ENCODE results near the gene INO80B.
"Not testable (repeated sequence)": the region's sequence is repeated elsewhere in the genome, so short reads cannot be mapped to it uniquely, and the experiment has no call there.

INO80B gene

GRCh38 chr2:74447230-74447999 is 7.5 kb upstream of the INO80B start:
- in situ Hi-C loops (cut with MboI; ENCODE audit: low sequenced_read_pairs) = no loop called here

- in situ Hi-C loops (cut with MboI; ENCODE audit: low sequenced_read_pairs) = no loop called here
Measured at GRCh38 chr2:74448771-74449170, 6.1 kb upstream of the INO80B start.

GRCh38 chr2:74450570-74451190 is 4.2 kb upstream of the INO80B start:
- in situ Hi-C loops (cut with MboI; ENCODE audit: low sequenced_read_pairs) = no loop called here

GRCh38 chr2:74457129-74457548 is 2.3 kb downstream of the INO80B start:
- in situ Hi-C loops (cut with MboI; ENCODE audit: low sequenced_read_pairs) = no loop called here

GRCh38 chr2:74457549-74458131 is 2.8 kb downstream of the INO80B start:
- in situ Hi-C loops (cut with MboI; ENCODE audit: low sequenced_read_pairs) = no loop called here

GRCh38 chr2:74458132-74458937 is 3.4 kb downstream of the INO80B start, which contains the start of gene WBP1:
WBP1 (plus strand) TSS chr2:74458438; CDS start chr2:74458603, 165 bp downstream.
- in situ Hi-C loops (cut with MboI; ENCODE audit: low sequenced_read_pairs) = no loop called here

- in situ Hi-C loops (cut with MboI; ENCODE audit: low sequenced_read_pairs) = no loop called here
Measured at GRCh38 chr2:74458938-74459363, 4.1 kb downstream of the INO80B start.

- in situ Hi-C loops (cut with MboI; ENCODE audit: low sequenced_read_pairs) = not testable (repeated sequence)
Measured at GRCh38 chr2:74459503-74460118, 4.7 kb downstream of the INO80B start.

- in situ Hi-C loops (cut with MboI; ENCODE audit: low sequenced_read_pairs) = not testable (repeated sequence)
Measured at GRCh38 chr2:74460187-74460586, 5.3 kb downstream of the INO80B start.

GRCh38 chr2:74461187-74462053 is 6.5 kb downstream of the INO80B start:
- in situ Hi-C loops (cut with MboI; ENCODE audit: low sequenced_read_pairs) = no loop called here

- in situ Hi-C loops (cut with MboI; ENCODE audit: low sequenced_read_pairs) = no loop called here
Measured at GRCh38 chr2:74462054-74462785, 7.3 kb downstream of the INO80B start.

GRCh38 chr2:74462786-74463105 is 7.9 kb downstream of the INO80B start:
- in situ Hi-C loops (cut with MboI; ENCODE audit: low sequenced_read_pairs) = no loop called here

GRCh38 chr2:74464406-74464805 is 9.5 kb downstream of the INO80B start:
- in situ Hi-C loops (cut with MboI; ENCODE audit: low sequenced_read_pairs) = no loop called here

- in situ Hi-C loops (cut with MboI; ENCODE audit: low sequenced_read_pairs) = not testable (repeated sequence)
Measured at GRCh38 chr2:74470742-74471141, 15.9 kb downstream of the INO80B start.

GRCh38 chr2:74471332-74472065 is 16.6 kb downstream of the INO80B start:
- in situ Hi-C loops (cut with MboI; ENCODE audit: low sequenced_read_pairs) = no loop called here

- in situ Hi-C loops (cut with MboI; ENCODE audit: low sequenced_read_pairs) = no loop called here
Measured at GRCh38 chr2:74472086-74472944, 17.4 kb downstream of the INO80B start, which contains the start of gene MRPL53. MRPL53 (minus strand) TSS chr2:74472680; CDS start chr2:74472660, 20 bp downstream.

- in situ Hi-C loops (cut with MboI; ENCODE audit: low sequenced_read_pairs) = no loop called here
Measured at GRCh38 chr2:74472945-74473258, 18.0 kb downstream of the INO80B start.

- in situ Hi-C loops (cut with MboI; ENCODE audit: low sequenced_read_pairs) = no loop called here
Measured at GRCh38 chr2:74474481-74474880, 19.6 kb downstream of the INO80B start.

Measured in HL-60/S4 treated with retinoic acid at 250 ng/mL for 4 days and 3 days (cell line).